HG02678 (cell line): ENCODE measurements around the gene SDC3.
"Not testable (repeated sequence)": the region's sequence is repeated elsewhere in the genome, so short reads cannot be mapped to it uniquely, and the experiment has no call there.

Source experiments
- ATAC-seq: cut with Tn5 transposase; IDR thresholded peaks from one replicate; pipeline ENCODE4 v1.9.1; 2021; ENCODE audit warnings: mild to moderate bottlenecking, moderate library complexity; ENCODE audit not compliant: unreplicated experiment

The SDC3 gene

DNA sequence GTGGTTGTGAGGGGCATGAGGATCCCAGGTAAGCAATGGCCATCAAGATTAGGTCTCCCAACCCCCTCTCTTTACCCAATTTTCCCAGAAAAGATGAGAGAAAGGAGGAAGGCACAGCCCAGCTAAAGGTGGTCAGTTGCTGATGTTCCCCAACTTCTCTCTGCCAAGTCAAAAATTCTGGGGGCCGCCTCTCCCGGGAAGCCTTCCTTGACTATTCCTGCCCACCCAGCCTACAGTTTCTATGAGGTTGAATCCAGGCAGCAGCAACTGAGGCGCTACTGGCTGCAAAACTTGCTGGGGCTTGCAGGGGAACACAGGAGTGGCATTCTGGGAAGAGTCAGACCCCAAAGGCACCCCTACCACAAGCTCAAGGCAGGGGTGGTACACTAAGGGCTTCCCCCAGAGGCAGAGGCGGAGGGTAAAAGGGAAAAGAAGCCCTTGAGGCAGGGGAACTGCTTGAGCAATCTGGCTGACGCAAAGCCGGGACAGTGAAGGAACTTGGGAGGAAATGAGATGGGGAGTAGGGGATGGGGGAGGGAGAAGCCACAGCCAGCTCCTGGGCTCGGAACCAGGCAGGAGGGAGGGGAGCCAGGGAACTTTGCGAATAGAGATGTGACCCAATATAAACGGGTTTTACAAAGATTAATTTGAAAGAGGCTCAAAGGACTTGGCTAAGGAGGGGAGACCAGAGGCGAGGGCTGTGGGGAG, 31.2 kb downstream of the SDC3 start:
- ATAC-seq: no peak

- ATAC-seq: no peak
These were observed 31.9 kb downstream of the SDC3 start for GRCh38 chr1:30876451-30877204.

GRCh38 chr1:30875916-30876315, 32.6 kb downstream of the SDC3 start:
- no peak for ATAC-seq

GRCh38 chr1:30875197-30875596, 33.4 kb downstream of the SDC3 start:
- ATAC-seq: no peak

DNA sequence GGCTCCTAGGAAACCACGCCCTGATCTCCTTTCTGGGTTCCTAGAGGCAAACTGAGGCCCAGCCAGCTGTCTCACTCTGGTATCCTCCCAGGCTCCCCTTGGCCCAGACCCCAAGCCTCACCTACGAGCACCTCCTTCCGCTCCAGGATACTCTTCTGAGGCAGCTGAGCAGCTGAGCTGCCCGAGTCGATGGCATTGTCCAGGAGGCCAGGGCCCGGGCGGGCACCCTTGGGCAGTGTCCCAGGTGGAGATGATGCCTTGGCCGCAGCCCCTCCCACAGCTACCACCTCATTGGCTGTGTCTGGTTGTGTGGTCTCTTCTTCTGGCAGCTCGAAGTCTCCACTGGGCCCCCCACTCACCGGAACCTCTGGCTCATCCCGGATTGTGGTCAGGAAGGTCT, 34.4 kb downstream of the SDC3 start:
- ATAC-seq: no peak

- no peak for ATAC-seq
These were observed 35.7 kb downstream of the SDC3 start for GRCh38 chr1:30872948-30873263.

DNA sequence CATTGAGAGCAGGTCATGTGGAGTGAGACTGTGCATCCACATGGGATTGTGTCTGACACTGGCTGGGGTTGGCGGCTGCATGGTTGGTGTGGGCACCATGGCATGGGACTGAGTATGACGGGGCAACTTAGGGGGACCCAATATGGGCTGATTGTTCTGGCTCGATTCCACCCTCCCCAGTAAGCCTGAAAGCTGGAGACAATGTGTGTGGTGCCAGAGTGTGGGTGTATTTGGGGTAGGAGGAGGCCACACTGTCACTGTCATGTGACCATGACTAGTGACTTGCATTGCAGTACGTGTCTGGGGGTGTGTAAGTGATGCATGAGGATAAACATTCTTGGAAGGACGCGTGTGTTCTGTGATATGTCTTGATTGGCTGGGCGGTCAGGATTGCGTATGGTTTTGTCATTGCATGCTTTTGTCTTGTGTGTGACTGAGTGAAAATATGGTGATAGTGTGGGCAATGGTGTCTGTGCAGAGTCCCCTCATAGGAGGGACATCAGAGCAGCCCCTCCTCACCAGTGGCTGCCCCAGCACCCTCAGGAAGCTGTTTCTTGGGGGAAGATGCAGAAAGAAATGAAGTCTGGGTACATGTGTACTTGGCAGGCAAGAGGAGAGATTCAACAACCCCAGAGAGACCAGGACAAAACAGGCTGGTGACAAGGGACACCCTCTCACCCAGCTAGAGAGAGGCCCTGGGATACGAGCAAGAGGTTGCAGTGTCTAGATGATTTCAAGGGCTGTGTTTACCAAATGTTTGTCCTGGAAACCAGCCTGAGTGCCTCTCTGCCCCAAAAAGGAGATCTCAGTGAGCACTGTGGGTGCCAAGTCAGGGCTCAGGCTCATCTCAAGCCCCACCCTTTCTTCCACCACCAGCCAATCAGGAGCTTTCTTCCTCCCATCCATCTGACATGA, 36.3 kb downstream of the SDC3 start:
- no peak for ATAC-seq

- ATAC-seq: no peak
These were observed 37.2 kb downstream of the SDC3 start for GRCh38 chr1:30871276-30871871.

- ATAC-seq: no peak
These were observed 37.9 kb downstream of the SDC3 start for GRCh38 chr1:30870656-30871055.

- no peak for ATAC-seq
These were observed 38.5 kb downstream of the SDC3 start for GRCh38 chr1:30870035-30870434.

- peak; percentile 34 for ATAC-seq
These were observed 39.6 kb downstream of the SDC3 start for GRCh38 chr1:30868833-30869435.

DNA sequence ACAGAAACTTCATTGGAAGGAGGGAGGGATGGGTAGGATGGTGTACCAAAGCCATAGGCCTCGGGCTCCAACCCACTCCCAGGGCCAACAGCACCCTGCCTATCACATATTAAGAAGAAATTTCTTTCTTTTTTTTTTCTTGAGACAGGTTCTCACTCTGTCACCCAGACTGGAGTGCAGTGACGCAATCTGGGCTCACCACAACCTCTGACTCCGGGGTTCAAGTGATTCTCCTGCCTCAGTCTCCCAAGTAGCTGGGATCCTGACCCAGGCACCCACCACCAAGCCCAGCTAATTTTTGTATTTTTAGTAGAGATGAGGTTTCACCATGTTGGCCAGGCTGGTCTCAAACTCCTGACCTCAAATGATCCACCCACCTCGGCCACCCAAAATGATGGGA, 40.5 kb downstream of the SDC3 start:
- ATAC-seq: not testable (repeated sequence)

GRCh38 chr1:30867537-30867936, 41.0 kb downstream of the SDC3 start:
- ATAC-seq: no peak

DNA sequence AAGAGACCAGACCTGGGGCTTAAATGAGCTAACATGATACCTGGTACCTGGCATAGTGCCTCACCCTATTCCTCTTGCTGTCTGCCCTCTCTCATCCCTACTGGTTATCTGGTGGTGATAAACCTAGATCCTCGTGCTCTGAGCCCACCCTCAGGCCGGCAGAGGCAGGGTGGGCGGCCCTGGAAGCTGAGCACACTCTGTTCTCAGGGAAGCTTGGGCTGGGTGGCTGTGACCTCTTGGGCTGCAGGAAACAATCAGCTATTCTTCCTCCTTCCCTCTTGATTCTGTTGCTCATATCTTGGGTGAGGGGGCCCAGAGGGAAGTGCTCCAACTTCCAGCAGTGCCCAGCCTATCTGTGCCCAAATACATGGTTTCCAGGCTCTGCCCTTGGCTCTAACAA, 42.0 kb downstream of the SDC3 start:
- ATAC-seq: no peak

GRCh38 chr1:30864681-30865080, 43.9 kb downstream of the SDC3 start:
- no peak for ATAC-seq

DNA sequence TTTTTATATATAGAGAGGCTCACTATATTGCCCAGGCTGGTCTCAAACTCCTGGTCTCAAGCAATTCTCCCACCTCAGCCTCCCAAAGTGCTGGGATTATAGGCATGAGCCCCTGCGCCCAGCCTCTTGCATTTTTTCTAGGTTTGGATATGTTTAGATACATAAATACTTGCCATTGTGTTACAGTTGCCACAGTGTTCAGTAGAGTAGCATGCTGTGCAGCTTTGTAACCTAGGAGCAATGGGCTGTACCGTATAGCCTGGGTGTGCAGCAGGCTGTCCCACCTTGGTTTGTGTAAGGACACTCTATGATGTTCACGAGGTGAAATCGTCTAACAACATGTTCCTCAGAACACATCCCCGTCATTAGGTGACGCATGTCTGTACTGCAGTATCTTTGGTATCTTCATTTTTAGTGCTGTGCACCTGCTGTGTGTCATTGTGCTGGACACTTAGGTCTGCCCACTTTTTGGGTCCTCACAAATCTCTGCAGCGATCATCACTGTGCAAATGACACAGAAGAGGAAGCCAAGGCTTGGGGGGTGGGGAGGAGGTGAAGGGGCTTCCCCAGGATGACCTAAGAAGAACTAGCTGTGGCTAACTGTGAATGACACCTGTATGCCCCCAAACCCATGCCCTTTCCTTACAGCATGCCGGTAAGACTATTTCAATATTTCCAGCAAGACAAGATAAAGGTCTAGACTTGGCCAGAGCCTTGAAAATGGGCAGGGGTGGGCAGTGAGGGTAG, 44.5 kb downstream of the SDC3 start:
- no peak for ATAC-seq

DNA sequence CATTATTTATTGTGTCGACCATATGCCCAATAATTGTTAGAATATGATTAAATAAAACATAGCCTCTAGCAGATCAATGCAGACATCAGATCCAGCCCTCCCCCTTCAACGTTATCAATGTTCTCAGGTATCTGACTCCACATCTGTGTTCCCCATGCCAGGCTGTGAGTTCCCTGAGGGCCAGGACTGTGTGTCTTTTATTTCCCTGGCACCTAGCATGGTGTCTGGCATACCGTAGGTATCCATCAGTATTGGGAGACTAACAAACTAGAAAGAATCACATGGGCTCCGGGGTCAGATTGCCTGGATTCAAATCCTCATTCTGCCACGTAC, 48.3 kb downstream of the SDC3 start:
- no peak for ATAC-seq

- ATAC-seq: no peak
These were observed 50.6 kb downstream of the SDC3 start for GRCh38 chr1:30857964-30858363.

GRCh38 chr1:30857062-30857461, 51.5 kb downstream of the SDC3 start:
- ATAC-seq: no peak

- no peak for ATAC-seq
These were observed 52.2 kb downstream of the SDC3 start for GRCh38 chr1:30856260-30856790.
